Neural progenitor cell (in vitro differentiated cells): ENCODE results near the gene DIAPH2.

Source experiments
- CTCF ChIP-seq: fragments of 200-600 bp; sonication (generic); IDR thresholded peaks from 2 replicates; pipeline ENCODE4 v1.5.1; 2017; ENCODE audit warnings: antibody characterized with exemption, mild to moderate bottlenecking
- EZH2 ChIP-seq: fragments of 200-600 bp; sonication (generic); IDR thresholded peaks from 2 replicates; pipeline ENCODE4 v1.6.1; 2017; ENCODE audit warnings: antibody characterized with exemption, mild to moderate bottlenecking, moderate library complexity

DNA sequence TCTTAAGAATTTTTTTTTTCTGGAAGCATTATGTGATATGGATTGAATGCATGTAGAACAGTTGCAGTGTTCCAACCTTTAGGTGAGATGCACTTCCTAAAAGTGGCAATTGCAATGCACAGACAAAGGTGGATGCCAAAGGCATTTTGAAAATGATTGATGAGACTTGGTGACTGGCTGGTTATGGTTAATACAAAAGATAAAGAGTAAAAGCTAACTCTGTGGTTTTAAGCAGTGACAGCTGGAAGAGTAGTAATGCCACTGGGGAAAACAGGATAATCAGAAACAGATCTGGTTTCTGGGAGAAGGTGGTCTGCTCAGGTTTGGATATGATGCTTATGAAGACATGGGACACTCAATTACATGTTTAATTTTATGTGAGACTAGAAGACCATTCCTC lies 544.7 kb downstream of the DIAPH2 start:
- TF ChIP-seq CTCF, result no peak
- TF ChIP-seq EZH2, result no peak
